ENCODE measurements around the gene ASTL.
"Not testable (repeated sequence)": the region's sequence is repeated elsewhere in the genome, so short reads cannot be mapped to it uniquely, and the experiment has no call there.

Gene ASTL

GRCh38 chr2:96099861-96100798, 38.2 kb downstream of the ASTL start:
- DNase-seq (ENCODE audit: low read depth in 2 of 2, low spot score in 1 of 2): no peak

DNA sequence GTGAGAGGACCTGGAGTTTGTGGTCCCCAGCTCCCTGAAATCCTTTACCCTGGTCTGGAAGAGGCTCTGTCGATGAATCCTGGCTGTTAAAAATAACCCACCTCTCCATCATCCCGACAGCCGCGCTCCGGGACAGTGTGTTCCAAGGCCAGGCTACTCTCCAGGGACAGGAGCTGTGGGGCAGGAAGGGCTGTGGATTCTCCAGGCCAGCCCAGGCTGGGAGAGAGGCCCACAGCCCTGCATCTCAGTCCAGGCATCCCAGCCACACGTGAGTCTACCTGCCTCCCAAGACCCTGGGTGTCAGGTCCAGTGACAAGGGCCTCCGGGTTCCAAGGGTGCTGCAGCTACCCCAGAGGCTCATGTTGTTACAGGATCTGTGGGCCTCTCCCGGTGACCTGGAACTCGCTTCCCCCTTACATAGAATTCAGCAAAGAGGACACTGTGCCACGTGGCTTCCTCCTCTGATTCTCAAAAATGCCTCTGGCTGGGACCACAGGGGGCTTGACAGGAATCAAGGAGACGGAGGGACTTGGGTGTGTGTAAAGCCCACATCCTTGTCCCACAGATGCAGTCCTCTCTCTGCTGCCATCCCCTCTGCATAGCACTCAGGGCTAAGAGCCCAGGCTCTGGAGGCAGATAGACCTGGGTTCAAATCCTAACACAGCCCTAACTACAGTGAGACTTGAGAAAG, 39.3 kb downstream of the ASTL start:
- DNase-seq (ENCODE audit: low read depth in 2 of 2, low spot score in 1 of 2): no peak

DNA sequence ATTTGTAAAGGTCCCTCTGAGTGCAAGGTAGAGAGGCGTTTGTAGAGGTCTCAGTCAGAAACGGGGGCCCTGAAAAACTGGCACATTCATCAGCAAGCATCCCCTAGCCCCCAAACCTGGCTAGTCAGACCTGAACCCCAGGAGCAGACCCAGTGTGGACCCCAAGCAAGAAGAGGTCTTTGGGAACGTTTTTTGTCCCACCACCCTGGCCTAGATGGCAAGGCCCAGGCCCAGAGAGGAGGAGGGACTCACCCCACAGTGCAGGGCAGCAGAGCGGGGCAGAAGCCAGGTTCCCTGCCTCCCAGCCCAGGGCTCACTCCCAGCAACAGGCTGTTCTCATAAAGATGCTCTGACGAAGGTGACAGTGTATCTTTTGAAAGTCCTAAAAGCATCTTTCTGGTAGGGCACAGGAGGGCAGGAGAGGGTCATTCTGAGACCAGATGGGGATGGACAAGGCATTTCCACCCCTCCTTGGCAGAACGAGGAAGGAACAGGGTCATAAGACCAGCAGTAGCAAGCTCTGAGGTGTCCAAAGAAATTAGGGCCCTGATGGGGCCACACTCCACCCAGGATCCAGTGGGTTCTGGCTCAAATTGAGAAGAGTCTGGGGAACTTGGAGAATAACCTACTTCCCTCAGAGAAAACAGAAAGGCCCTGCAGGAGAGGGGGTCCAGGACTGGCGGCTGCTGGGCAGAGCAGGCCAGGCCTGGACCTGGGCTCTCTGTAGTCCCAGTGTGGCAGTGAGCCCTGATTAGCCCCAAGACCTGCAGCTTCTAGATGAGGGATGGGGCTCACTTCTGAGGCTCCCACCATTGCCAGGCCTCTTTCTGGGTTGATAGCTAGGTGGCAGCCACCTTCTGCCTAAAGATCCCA, 40.1 kb downstream of the ASTL start:
- no peak for DNase-seq (ENCODE audit: low read depth in 2 of 2, low spot score in 1 of 2)

DNA sequence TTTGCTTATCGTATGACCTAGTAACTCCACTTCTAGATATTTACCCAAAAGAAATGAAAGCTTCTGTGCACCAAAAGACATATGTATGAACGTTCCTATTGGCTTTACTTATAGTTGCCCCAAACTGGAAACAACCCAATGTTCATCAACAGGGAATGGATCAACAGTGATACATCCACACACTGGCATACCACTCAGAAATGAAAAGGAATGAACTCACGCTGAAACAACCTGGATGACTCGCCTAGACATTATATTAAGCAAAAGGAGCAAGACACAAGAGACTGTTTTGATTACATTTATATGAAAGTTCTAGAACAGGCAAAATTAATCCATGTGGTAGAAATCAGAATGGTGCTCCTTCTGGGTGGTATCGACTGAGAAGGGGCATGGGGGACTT, 40.9 kb downstream of the ASTL start:
- no peak for DNase-seq (ENCODE audit: low read depth in 2 of 2, low spot score in 1 of 2)

GRCh38 chr2:96095116-96095636, 43.1 kb downstream of the ASTL start:
- no peak for DNase-seq (ENCODE audit: low read depth in 2 of 2, low spot score in 1 of 2)

GRCh38 chr2:96093528-96093927, 44.8 kb downstream of the ASTL start:
- no peak for DNase-seq (ENCODE audit: low read depth in 2 of 2, low spot score in 1 of 2)

DNA sequence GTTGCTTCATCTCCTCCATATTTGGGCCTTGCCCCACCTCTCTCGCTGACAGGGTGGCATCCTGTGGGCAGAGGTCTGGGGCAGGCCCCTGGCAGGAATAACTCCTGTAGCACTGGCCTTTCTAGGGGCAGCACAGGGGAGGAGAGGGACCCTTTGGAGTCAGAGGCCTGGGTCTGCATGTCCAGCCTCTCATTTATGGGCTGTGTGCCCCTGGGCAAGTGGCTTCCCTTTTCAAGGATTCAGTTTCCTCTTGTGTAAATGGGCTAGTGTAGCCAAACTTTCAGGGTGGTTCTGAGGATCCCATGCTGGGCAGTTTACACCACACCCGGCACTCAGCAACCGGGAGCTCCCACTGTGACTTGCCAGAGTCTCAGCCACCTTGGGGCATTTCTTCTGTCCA, 45.4 kb downstream of the ASTL start:
- no peak for DNase-seq (ENCODE audit: low read depth in 2 of 2, low spot score in 1 of 2)

DNA sequence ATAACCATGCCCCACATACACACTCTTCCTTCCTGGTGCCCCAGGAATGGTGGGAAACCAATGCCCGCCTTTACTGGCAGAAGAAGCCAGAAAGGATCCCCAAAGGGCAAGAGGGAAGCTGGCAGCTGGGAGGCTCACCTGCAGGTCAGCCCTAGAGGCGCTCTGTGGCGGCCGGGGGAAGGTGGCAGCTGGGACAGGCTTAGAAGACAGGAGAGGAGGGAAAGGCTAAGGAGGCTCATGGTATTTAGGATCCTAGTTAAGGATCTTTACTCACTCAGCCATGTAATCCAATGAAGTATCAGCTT, 45.8 kb downstream of the ASTL start:
- no peak for DNase-seq (ENCODE audit: low read depth in 2 of 2, low spot score in 1 of 2)

DNA sequence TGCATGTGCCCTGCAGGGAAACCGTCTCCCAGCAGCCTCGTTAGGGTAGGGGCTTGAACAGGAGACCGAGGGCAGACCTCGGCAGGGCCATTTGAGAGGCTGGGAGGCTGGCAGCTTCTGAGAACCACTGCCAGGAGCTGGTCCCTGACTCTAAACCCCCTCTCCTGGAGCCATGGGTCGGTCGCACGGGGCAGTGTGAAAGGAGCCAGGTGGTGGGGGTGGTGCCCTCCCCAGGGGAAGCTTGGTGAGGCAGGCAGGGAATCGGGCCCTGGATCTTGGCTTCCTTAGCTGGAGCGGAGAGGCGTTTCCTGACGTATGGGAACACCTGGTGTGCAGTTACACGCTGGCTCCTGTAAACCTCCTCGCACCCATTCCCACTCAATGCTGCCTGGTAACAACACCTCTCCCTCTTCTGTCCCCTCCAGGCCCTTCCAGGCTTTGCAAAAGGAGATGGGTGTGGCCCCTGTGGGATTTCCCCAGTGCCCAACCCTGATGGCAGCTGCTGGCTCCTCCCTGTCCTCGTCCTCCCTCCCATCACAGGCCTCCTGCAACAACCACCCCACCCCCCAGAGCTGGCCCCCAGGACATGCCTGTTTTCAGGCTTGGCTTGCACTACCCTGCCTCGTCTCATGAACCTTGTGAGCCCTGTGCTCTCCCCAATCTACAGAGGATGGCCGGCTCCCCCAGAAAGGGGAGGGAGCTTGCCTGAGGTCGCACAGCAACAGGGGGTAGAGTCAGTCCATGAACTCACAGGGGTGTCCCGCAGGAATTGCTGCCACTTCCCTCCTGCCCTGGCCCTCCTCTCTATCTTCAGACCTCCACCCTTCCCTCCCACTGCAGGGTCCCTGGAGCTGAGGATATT, 46.4 kb downstream of the ASTL start:
- no peak for DNase-seq (ENCODE audit: low read depth in 2 of 2, low spot score in 1 of 2)

DNA sequence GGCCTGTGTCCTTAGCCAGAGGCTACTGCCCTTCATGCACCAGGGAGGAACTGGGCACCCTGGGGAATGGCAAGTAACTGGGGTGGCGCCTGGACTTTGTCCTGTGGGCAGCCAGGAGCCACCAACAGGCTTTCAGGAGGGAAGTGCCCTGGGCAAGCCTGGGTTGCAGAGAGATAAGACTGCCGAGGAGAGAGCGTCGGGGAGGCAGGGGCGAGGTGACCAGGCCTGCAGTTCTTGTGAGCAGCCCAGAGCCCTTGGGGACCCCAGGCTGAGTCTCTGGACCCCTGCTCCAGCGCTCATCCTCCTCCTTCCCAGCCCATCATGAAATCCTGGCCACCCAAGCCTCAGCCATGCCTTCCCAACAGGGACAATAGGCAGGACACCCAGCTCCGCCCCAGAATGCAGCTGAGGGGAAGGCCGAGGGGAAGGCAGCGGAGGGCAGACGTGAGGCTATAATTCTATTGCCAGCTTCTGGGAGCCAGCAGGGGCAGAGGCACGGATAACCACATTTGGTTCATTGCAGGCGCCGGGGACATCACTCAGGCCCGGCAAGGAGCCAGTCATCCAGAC, 47.1 kb downstream of the ASTL start:
- no peak for DNase-seq (ENCODE audit: low read depth in 2 of 2, low spot score in 1 of 2)

DNA sequence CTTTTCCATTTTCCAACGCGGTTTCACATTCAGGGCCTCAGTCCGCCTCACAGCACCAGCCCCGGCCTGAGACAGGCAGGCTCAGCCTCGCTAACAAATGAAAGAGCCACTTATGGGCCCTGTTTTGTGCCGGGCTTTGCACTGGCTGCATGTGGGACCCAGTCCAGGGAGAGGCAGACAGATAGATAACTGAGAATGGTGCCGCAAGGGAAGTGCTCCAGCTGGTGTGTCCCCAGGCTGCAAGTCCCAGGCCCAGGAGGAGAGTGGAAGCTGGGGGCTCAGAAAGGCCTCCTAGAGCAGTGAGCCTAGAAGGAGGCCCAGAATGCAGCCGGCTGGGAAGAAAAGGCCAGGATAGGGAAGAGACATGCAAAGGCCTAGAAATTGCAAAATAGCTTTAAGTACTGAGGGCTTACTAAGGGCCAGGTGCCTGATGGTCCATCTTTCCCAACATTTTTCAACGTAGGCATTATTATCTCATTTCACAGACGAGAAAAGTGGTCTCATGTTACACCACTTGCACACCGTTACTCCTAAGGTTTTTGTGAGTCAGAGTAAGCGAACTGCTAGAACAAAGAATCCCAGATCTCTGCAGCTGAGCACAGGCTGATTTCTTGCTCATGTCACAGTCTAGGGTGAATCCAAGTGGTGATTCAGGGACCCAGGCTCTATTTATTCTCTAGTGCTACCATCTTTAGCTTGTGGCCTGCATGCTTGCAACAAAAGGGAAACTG, 47.9 kb downstream of the ASTL start:
- DNase-seq (ENCODE audit: low read depth in 2 of 2, low spot score in 1 of 2): no peak

DNA sequence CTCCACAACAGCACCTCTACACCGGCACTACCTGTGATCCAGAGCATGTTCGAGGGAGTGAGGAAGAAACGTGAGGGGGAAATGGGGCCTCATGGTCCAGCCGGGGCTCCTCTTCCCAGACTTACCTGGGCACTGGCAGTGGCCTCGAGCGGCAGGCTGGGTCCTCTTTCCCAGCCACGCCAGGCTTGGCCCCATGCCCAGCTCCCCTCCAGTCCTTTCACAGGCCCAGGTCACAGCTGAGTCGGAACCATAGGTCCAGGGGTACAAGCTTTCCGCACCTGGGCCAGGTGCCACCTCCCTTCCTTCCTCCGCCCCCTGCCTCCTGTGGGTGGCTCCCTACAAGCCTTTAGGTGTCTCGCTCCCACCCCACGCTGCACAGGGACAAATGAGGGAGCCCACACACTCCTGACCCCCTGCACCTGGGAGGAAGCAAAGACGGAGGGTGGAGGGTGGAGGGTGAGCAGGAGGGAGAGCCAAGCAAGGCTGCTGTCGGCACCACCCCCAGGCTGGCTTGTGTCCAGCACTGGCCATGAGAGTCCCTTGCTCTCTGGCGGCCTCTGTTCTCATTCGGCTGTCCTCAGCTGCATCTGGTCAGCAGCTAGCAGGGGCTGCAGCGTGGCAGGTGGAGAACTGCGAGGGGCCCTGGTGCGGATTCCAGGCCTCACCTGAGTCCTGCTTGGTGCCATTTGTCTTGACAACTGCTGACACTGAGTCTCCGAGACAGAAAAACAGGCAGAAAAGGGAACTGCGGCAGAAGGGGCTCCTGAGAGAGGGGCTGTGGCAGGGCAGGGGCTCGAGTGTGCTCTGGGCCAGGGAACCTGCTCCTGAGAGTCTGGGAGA, 48.7 kb downstream of the ASTL start:
- no peak for DNase-seq (ENCODE audit: low read depth in 2 of 2, low spot score in 1 of 2)

- no peak for DNase-seq (ENCODE audit: low read depth in 2 of 2, low spot score in 1 of 2)
Measured at GRCh38 chr2:96088340-96089335, 49.7 kb downstream of the ASTL start.

DNA sequence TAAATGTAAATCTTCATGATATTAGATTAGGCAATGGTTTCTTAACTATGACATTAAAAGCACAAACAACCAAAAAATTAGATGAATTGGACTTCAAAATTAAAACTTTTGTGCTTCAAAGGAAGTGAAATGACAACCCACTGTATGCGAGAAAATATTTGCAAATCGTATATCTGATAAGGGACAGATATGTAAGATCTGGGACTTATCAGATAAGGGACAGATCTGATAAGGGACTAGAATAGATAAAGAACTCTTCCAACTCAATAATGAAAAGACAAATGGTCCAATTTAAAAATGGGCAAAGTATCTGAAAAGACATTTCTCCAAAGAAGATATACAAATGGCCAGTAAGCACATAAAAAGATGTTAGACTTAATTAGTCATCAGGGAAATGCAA, 51.2 kb downstream of the ASTL start:
- DNase-seq (ENCODE audit: low read depth in 2 of 2, low spot score in 1 of 2): no peak

DNA sequence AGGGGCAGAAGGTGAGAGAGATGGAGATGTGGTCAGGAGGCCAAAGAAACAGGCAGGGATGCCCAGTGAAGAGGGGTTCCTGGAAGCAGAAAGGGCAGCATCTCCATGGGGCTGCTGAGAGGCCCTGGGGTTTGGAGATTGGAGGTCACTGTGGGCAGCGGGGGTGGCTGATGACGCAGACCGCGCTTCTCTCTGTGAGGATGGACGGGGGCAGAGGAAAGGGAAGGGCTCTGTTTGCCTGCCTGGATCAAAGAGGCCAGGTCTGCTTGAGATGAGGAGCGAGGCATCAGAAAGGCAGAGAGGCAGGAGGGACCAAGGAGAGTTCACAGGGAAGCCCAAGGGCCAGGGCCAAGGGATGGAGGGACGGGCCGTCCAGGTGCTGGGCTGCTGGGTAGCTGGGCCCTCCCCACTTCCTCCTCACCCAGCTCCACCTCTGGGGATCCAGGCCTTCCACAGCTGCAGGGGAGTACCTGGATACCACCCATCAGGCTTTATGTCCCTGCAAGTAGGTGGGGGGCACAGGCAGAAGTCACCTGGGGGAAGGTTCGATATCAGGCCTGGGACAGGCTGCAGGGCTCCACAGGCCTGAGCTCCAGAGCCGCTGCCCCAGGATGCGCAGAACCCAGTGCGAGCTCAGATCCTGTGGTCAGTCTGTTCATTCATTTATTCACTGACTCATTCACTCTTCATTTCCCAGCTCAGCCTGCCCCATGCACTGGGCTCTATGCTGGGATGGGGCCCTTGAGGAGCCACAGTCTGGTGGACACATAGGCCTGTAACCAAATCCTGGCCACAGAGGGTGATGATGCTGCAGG, 52.6 kb downstream of the ASTL start:
- no peak for DNase-seq (ENCODE audit: low read depth in 2 of 2, low spot score in 1 of 2)

DNA sequence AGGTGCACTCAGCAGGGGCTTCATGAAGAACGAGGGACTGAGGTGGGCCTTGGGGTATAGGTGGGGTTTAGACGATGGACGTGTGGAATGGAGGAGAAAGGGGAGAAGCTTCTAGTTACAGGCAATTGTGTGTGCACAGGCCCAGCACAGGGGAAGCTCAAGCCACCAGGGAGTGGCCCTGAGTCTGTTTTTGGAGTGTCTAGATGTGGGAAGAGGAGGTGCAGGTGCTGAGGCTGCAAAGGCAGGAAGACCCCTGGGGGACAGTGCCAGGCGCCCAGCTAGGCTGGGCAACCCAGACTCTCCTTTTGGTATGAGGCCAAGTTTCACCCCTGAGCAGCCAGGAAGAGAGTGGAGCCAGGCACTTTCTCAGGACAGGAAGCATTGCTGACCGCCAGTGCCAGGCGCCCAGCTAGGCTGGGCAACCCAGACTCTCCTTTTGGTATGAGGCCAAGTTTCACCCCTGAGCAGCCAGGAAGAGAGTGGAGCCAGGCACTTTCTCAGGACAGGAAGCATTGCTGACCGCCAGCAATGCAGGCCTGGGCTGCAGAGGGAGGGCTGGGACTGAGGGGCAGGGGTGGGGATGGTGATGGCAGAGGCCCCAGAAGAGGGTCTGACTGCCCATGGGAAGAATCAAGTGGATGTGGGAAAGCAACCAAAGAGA, 53.3 kb downstream of the ASTL start:
- DNase-seq (ENCODE audit: low read depth in 2 of 2, low spot score in 1 of 2): not testable (repeated sequence)

Measured in stimulated activated CD8-positive, alpha-beta memory T cell treated with anti-CD3 and anti-CD28 coated beads, Interleukin-4, amount 100 ng/mL, for 4 hours (primary cell).